ENCODE measurements around the gene LY6G6F.

The LY6G6F gene

DNA sequence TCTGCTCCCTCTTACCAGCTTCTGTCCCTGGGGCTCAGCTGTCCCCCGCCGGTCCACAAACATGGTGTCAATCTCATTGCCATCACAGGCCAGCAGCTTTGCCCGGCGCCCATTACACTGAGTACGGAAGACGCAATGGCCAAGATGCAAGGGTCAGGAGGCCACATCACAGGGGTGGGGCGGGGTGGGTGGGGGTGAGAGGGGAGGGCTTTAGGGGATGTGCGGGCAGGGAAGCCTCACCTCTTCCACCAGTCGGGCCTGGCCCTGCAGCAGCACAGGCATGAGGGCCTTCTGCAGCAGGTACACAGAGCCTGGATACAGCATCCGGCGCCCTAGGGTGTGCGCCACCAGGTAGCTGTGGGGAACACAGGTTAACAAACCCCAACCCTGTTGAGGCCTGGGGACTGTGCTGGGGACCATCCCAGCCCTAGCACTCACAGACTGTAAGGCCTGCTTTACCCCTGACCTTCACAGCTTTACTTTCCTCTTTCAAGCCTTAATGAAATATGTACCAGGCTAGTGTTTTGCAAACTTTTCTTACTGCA lies 15.0 kb upstream of the LY6G6F start:
- H3K4me3 ChIP-seq (ENCODE audit: low read depth, low read length) = no peak overlapping the region
- H3K27me3 ChIP-seq (ENCODE audit: insufficient read depth, low read length) = no peaks in the 10 kb centered on the region
- H3K4me1 ChIP-seq (ENCODE audit: control insufficient read depth, insufficient read depth, low read length, unreplicated experiment) = no peaks in the 10 kb centered on the region
- no peaks in the 10 kb centered on the region for H3K79me2 ChIP-seq (ENCODE audit: control insufficient read depth, insufficient read depth, low read length, unreplicated experiment)
- no peak overlapping the region for H3K27ac ChIP-seq (ENCODE audit: low read depth, low read length)
- H2AFZ ChIP-seq (ENCODE audit: low read length, unreplicated experiment) = no peak overlapping the region
- H3K36me3 ChIP-seq (ENCODE audit: insufficient read depth, low read length) = peaks cover 4% of the 10 kb centered on the region; the same call in 1 of the 2 replicates

DNA sequence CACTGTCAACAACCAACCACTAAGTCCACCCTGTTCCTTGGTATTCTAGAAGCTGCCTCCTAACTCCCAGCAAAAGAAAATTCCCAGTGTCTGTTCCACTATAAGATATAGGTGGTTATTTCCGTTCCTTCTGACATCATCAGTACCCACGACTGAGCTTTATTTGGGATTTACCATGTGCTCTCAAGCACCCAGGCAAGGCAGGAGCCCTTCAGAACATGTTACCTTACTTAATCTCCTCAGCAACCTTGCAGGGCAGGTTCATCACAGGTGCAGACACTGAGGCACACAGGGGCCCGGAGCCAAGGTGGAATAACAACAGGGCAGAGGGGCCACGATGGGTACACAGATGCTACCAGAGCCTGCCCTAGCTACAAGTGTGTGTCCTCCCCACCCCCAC lies 14.3 kb upstream of the LY6G6F start:
- Histone ChIP-seq H3K27me3 (ENCODE audit: insufficient read depth, low read length) (no peaks in the 10 kb centered on the region), H3K27ac (ENCODE audit: low read depth, low read length) (no peak overlapping the region), H3K36me3 (ENCODE audit: insufficient read depth, low read length) (peaks cover 4% of the 10 kb centered on the region; the same call in 1 of the 2 replicates), H2AFZ (ENCODE audit: low read length, unreplicated experiment) (no peak overlapping the region), H3K4me3 (ENCODE audit: low read depth, low read length) (no peak overlapping the region), H3K79me2 (ENCODE audit: control insufficient read depth, insufficient read depth, low read length, unreplicated experiment) (no peaks in the 10 kb centered on the region), H3K4me1 (ENCODE audit: control insufficient read depth, insufficient read depth, low read length, unreplicated experiment) (no peaks in the 10 kb centered on the region)

DNA sequence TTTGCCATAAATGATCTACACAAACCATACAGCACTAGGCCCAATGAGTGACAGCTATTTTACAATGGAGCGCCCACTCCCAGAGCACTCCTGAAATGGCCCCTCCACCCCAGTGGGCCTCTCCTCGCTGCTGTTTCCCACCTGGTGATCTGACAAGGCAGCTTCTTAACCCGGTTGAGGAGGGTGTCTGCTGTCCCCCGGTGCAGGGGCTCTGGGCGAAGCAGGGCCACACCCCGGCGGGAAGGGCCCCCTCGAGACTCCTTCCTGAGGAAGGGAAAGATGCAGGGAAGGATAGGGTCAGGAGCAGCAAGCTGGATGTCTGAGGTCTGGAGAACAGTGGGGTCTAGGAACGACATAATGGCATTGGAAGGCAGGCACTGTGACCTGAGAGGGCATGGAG lies 13.8 kb upstream of the LY6G6F start:
- Histone ChIP-seq H3K79me2 (ENCODE audit: control insufficient read depth, insufficient read depth, low read length, unreplicated experiment) (no peaks in the 10 kb centered on the region), H3K4me1 (ENCODE audit: control insufficient read depth, insufficient read depth, low read length, unreplicated experiment) (peaks cover 4% of the 10 kb centered on the region), H2AFZ (ENCODE audit: low read length, unreplicated experiment) (no peak overlapping the region), H3K4me3 (ENCODE audit: low read depth, low read length) (no peak overlapping the region), H3K27ac (ENCODE audit: low read depth, low read length) (no peak overlapping the region), H3K36me3 (ENCODE audit: insufficient read depth, low read length) (peaks cover 4% of the 10 kb centered on the region; the same call in 1 of the 2 replicates), H3K27me3 (ENCODE audit: insufficient read depth, low read length) (no peaks in the 10 kb centered on the region)

DNA sequence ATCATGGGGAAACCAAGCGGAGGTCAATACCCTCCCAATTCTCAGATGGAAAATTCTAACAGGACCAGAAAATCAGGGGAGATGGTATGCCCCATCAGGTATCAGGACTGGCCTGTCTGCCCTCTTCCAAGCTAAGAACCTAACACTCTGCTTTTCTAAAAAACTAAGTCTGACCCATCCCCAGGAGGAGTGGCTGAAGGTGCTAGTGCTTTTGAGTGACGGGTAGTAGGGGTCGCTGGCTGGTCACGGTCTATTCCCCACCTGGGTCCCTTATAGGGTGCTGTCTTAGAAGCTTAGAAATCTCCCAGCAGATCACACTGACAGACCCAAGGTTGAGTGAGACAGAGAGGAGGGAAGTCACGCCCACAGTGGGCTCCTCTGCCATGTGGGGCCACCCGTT lies 13.1 kb upstream of the LY6G6F start:
- Histone ChIP-seq H3K4me3 (ENCODE audit: low read depth, low read length) (no peak overlapping the region), H3K27ac (ENCODE audit: low read depth, low read length) (no peak overlapping the region), H3K36me3 (ENCODE audit: insufficient read depth, low read length) (peaks cover 4% of the 10 kb centered on the region; the same call in 1 of the 2 replicates), H3K27me3 (ENCODE audit: insufficient read depth, low read length) (no peaks in the 10 kb centered on the region), H3K79me2 (ENCODE audit: control insufficient read depth, insufficient read depth, low read length, unreplicated experiment) (no peaks in the 10 kb centered on the region), H3K4me1 (ENCODE audit: control insufficient read depth, insufficient read depth, low read length, unreplicated experiment) (peaks cover 7% of the 10 kb centered on the region), H2AFZ (ENCODE audit: low read length, unreplicated experiment) (no peak overlapping the region)

GRCh38 chr6:31697555-31697954 lies 9.1 kb upstream of the LY6G6F start:
- H3K4me1 ChIP-seq (ENCODE audit: control insufficient read depth, insufficient read depth, low read length, unreplicated experiment) = peaks cover 17% of the 10 kb centered on the region
- peaks cover 6% of the 10 kb centered on the region; the same call in 1 of the 2 replicates for H3K36me3 ChIP-seq (ENCODE audit: insufficient read depth, low read length)
- H3K27me3 ChIP-seq (ENCODE audit: insufficient read depth, low read length) = no peaks in the 10 kb centered on the region
- H3K4me3 ChIP-seq (ENCODE audit: low read depth, low read length) = no peak overlapping the region
- no peak overlapping the region for H2AFZ ChIP-seq (ENCODE audit: low read length, unreplicated experiment)
- H3K79me2 ChIP-seq (ENCODE audit: control insufficient read depth, insufficient read depth, low read length, unreplicated experiment) = peaks cover 19% of the 10 kb centered on the region
- peak overlapping the region; percentile 2; the same call in 1 of the 2 replicates for H3K27ac ChIP-seq (ENCODE audit: low read depth, low read length)

DNA sequence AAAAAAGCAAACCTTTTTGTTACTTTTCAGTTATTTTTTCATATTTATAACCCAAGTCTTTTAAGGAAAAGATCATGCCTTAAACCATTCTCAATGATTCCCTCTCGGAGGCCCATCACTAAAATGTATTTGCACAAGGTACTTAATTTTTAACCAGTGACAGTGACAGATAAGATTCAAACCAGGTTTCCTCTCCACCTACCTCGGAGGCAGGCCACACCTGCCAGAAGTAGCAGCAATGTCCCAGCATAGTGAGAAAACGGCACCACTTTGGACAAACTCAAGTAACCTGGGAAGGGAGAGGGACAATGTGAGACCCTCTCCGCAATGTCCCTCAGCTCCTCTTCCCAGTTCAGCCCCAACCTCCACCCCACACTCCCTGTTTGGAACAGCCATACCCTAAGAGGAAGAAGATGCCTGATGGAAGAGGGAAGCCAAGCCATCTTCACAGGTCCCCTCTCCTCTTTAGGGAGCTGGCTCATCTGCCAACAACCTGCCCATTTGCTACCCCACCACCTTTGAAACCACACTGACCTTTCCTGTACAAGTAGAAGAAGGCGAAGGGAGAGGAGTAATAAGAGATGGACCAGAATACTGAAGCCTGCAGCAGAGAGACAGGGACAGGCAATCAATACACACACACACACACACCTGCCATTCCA lies 5.8 kb upstream of the LY6G6F start:
- H3K27me3 ChIP-seq (ENCODE audit: insufficient read depth, low read length) = no peaks in the 10 kb centered on the region
- peaks cover 17% of the 10 kb centered on the region for H3K4me1 ChIP-seq (ENCODE audit: control insufficient read depth, insufficient read depth, low read length, unreplicated experiment)
- H3K36me3 ChIP-seq (ENCODE audit: insufficient read depth, low read length) = 0 out of 2 replicates have a peak, but pooled peaks cover 2% of the 10 kb centered on the region
- no peak overlapping the region for H2AFZ ChIP-seq (ENCODE audit: low read length, unreplicated experiment)
- no peak overlapping the region for H3K27ac ChIP-seq (ENCODE audit: low read depth, low read length)
- no peak overlapping the region; the same call in 1 of the 2 replicates for H3K4me3 ChIP-seq (ENCODE audit: low read depth, low read length)
- H3K79me2 ChIP-seq (ENCODE audit: control insufficient read depth, insufficient read depth, low read length, unreplicated experiment) = peaks cover 23% of the 10 kb centered on the region

DNA sequence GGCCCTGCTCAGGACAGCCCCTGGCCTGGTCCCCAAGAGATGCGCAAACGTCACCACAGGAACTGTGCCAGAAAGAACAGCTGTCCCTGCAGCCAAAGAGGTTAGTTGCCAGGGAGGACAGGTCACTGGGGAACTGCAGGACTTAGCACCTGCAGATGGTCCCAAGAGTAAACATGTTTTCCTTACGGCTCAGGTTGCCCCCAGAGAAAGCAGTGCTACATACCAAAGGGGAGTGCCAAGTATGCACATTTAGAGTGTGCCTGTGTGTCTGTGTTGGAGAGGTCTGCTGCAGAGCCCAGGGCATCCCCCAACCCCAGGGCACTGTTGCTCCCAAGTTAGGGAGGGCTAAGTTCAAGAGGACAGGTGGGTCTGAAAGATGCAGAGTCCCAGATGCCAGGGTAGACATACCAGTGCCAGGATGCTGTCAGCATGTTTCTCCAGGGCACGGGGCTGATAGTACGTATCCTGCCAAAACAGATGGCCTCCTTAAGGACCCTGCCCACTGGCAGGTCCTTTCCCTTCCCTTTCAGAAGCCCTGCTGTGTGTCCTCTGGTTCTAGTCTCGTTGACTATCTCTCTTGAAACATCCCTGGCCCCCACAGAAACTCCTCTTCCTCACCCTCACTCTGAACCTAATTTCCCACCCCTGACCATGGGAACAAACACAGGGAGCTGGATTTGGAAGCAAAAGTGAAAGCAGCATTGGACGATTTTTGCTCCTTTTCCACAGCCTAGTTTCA lies 4.8 kb upstream of the LY6G6F start:
- Histone ChIP-seq H3K4me1 (ENCODE audit: control insufficient read depth, insufficient read depth, low read length, unreplicated experiment) (peaks cover 17% of the 10 kb centered on the region), H3K27me3 (ENCODE audit: insufficient read depth, low read length) (no peaks in the 10 kb centered on the region), H3K79me2 (ENCODE audit: control insufficient read depth, insufficient read depth, low read length, unreplicated experiment) (peaks cover 23% of the 10 kb centered on the region), H3K27ac (ENCODE audit: low read depth, low read length) (peak overlapping the region; percentile 87), H2AFZ (ENCODE audit: low read length, unreplicated experiment) (peak overlapping the region; percentile 93), H3K36me3 (ENCODE audit: insufficient read depth, low read length) (0 out of 2 replicates have a peak, but pooled peaks cover 2% of the 10 kb centered on the region), H3K4me3 (ENCODE audit: low read depth, low read length) (peak overlapping the region; percentile 88)

DNA sequence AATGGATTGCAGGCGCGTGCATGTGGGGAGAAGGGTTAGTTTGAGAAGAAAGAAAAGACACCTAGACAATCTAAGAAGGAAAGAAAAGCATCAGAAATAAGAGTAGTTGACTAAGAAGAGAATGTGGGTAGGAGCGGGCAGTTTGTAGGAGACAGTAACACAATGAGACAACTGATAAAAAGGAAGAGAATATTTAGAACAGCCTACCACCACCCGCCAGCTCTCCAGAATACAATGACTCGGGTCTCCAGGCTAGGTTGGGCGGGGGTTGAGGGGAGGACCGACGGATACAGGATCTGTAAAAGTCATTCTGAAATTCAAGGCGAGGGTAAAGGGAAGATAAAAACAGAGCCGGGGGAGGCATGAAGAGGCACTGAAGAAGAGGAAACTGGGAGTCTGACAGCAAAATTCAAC lies 4.3 kb upstream of the LY6G6F start:
- peak overlapping the region; percentile 93 for H2AFZ ChIP-seq (ENCODE audit: low read length, unreplicated experiment)
- peak overlapping the region; percentile 88 for H3K4me3 ChIP-seq (ENCODE audit: low read depth, low read length)
- no peaks in the 10 kb centered on the region for H3K27me3 ChIP-seq (ENCODE audit: insufficient read depth, low read length)
- peaks cover 23% of the 10 kb centered on the region for H3K79me2 ChIP-seq (ENCODE audit: control insufficient read depth, insufficient read depth, low read length, unreplicated experiment)
- H3K4me1 ChIP-seq (ENCODE audit: control insufficient read depth, insufficient read depth, low read length, unreplicated experiment) = peaks cover 17% of the 10 kb centered on the region
- H3K27ac ChIP-seq (ENCODE audit: low read depth, low read length) = peak overlapping the region; percentile 87
- H3K36me3 ChIP-seq (ENCODE audit: insufficient read depth, low read length) = 0 out of 2 replicates have a peak, but pooled peaks cover 2% of the 10 kb centered on the region

DNA sequence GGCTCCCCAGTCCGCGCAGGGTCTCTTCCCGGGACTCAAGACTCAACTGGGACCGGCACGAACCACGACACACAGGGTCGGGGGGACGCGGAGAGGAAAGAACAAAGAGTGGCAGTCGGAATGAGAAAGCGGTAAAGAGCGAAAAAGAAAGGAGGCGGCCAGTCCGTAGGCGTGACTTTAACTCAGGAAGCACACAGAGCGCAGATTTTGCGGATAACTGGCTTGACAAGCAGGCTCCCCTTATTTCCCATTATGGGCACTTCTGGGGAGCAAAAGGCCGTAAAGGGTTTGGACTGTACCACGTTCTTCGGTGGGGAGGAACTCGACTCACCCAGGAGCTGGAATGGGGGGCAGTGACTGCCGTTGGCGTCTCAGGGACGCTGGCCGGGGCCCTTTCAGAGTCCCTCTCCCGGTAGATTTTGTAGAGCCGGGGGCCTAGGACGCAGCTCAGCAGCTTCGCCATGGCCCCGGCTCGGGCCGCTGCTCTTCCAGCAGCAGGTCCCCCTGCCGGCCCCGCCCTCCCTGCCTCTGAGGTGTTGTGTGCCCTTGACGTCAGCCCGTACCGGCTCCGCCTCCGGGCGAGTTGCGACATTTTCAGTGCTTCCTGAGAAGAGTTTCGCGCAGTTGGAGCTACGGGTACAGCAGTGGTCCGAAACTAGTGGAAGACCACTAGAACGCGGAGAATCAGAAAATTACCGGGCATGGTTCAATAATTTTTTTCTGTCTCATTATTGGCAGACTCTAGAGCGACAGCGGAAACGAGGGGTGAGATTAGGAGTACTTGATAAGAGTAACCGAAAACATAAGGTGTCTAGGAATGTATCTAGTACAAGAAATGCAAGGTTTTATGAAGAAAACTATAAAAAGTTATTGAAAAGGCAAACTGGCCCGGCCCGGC lies 3.6 kb upstream of the LY6G6F start, which contains the start of gene ABHD16A:
Gene ABHD16A, minus strand, starts transcription at position 506 of the 898 bp plus-strand sequence. Its CDS starts 43 bp downstream, at position 463.
- H3K27ac ChIP-seq (ENCODE audit: low read depth, low read length) = peak within 1 kb of the TSS; percentile 87
- H3K79me2 ChIP-seq (ENCODE audit: control insufficient read depth, insufficient read depth, low read length, unreplicated experiment) = peaks cover 23% of the 10 kb centered on the region
- 0 out of 2 replicates have a peak, but pooled peaks cover 2% of the 10 kb centered on the region for H3K36me3 ChIP-seq (ENCODE audit: insufficient read depth, low read length)
- H3K27me3 ChIP-seq (ENCODE audit: insufficient read depth, low read length) = no peaks in the 10 kb centered on the region
- H3K4me1 ChIP-seq (ENCODE audit: control insufficient read depth, insufficient read depth, low read length, unreplicated experiment) = peaks cover 10% of the 10 kb centered on the region
- H3K4me3 ChIP-seq (ENCODE audit: low read depth, low read length) = peak within 1 kb of the TSS; percentile 88
- H2AFZ ChIP-seq (ENCODE audit: low read length, unreplicated experiment) = peak within 1 kb of the TSS; percentile 93

DNA sequence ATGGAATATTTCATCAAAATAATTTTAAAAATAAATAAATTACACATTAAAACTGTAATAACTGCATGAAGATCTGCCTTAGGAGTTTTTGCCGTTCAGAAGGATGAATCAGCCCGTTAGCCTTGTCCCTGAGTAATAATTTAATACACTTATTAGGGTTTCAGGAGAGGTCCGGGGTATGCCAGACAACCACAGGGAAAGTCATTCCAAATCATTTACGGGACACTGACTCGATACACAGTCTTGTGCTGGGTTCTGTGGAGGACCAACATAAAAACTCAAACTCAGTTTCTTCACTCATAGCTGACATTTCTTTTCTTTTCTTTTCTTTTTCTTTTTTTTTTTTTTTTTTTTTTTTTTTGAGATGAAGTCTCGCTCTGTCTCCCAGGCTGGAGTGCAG lies 735 bp upstream of the LY6G6F start:
- Histone ChIP-seq H3K27ac (ENCODE audit: low read depth, low read length) (no peak overlapping the region), H3K27me3 (ENCODE audit: insufficient read depth, low read length) (no peaks in the 10 kb centered on the region), H3K4me1 (ENCODE audit: control insufficient read depth, insufficient read depth, low read length, unreplicated experiment) (peaks cover 9% of the 10 kb centered on the region), H3K36me3 (ENCODE audit: insufficient read depth, low read length) (no peaks in the 10 kb centered on the region), H2AFZ (ENCODE audit: low read length, unreplicated experiment) (no peak overlapping the region), H3K4me3 (ENCODE audit: low read depth, low read length) (no peak overlapping the region), H3K79me2 (ENCODE audit: control insufficient read depth, insufficient read depth, low read length, unreplicated experiment) (peaks cover 21% of the 10 kb centered on the region)

Measured in ACC112 (cell line).